Stimulated activated naive CD4-positive, alpha-beta T cell treated with Interleukin-2 at 50 U/mL for 16 hours (primary cell): Measurements from ENCODE around the gene ESPN.

Source experiments
- DNase-seq: peaks from one replicate; lab custom pipeline; 2025; lab: John Stamatoyannopoulos, UW

Gene ESPN

DNA sequence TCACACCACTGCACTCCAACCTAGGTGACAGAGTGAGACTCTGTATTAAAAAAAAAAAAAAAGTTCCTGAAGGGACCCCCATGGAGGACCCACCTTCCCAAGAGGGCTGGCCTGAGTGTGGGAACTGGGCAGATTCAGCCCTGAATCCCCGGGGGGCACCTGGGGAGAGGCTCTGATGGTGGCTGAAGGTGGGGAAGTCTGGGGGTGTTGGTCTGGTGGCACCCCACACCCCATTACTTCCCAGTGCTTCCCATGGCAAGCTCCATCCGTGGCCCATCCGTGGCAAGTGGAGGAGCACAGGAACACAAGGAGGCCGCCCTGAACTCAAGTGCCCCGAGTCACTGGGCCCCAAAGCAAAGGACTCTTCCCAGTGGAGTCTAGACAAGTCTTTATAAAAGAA is 42.2 kb downstream of the ESPN start:
- no peak for DNase-seq

DNA sequence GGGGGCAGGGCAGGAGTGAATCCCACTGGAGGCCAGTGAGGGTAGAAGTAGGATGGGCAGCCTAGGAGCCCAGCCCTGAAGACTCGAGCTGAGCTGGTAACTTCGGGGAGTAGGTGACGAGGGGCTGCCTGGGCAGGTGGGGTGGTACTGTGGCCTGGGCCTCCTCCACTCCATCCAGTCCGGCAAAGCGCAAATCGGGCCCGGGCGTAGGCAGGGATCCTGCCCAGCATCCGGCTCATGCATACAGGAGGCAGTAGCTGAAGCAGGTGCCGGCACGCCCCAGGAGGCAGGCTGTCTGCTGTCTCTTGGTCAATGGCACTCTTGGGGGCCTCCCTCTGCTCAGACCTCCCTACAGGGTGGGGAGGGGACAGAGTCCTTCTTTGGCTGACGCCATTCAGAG is 42.6 kb downstream of the ESPN start:
- DNase-seq, result no peak

DNA sequence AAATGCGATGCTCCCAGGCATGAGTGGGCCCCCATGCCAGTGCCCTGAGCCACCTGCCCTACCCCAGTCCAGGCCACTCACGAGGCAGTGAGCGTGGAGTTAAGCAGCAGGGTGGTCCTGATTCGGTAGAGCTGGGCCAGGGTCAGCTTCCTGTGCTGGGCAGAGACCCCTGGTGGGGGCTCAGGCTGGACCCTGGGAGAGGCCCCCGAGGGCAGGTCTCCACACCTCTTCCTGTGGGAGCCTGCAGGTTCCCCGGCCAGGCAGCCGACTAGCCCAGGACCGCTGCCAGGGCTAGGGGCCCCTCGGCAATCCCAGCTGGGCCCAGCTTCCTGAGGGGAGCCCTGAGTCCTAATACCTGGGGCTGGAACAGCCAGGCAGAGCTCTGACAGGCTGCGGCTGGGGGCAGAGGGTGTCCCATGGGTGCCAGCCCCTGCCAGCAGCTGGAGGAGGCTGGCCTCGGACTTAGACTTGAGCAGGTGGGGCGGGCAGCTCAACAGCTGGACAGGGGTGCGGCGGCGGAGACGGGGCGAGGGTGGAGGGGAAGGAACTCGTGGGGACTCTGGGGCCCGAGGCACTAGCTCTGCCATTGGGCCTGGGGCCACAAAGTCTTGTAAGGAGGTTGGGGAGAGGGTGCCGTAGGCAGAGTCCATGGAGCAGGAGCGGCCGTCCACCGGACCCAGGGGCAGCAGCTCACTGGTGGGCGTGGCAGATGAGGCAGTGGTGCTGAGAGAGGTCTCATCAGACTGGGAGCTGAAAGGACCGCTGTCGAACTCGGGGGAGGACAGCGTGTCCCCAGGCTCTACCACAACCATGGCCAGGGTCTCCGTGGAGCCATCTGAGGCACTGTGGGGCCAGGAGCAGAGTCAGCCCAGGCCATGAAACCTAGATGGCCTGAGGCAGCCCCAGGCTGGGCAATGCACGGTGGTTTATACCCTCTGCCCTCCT is 43.4 kb downstream of the ESPN start:
- no peak for DNase-seq

DNA sequence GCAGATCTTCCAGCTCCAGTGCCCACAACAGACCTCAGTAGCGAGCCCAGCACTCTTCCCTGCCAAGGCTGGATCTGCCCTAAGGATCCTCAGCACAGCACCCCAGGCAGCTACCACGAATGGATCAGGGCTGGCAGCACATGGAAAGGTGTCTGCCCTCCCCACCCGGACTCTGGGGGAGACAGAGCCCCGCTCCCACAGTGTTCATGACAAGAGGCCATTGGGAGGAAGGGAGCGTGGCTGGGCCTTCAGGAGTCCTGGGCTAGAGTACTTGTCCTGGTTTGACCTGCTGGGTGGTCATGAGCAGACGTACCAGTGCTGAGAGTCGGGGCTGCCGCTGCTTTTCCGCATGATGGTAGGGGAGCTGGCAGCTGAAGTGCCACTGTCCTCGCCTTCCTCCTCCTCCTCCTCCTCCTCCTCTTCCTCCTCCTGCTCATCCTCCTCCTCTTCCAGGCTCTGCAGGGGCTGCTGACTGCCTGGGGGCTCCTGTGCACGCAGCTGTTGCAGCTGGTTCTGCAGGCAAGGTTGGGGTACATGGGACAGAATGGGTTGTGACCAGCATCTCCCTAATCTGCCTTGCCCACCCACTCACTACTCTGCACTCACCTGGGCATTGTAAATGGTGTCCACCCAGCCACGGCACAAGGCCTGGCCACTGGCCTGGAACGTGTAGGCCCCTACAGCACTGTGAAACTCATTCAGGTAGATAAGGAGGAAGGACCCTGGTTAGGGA is 44.3 kb downstream of the ESPN start:
- no peak for DNase-seq

DNA sequence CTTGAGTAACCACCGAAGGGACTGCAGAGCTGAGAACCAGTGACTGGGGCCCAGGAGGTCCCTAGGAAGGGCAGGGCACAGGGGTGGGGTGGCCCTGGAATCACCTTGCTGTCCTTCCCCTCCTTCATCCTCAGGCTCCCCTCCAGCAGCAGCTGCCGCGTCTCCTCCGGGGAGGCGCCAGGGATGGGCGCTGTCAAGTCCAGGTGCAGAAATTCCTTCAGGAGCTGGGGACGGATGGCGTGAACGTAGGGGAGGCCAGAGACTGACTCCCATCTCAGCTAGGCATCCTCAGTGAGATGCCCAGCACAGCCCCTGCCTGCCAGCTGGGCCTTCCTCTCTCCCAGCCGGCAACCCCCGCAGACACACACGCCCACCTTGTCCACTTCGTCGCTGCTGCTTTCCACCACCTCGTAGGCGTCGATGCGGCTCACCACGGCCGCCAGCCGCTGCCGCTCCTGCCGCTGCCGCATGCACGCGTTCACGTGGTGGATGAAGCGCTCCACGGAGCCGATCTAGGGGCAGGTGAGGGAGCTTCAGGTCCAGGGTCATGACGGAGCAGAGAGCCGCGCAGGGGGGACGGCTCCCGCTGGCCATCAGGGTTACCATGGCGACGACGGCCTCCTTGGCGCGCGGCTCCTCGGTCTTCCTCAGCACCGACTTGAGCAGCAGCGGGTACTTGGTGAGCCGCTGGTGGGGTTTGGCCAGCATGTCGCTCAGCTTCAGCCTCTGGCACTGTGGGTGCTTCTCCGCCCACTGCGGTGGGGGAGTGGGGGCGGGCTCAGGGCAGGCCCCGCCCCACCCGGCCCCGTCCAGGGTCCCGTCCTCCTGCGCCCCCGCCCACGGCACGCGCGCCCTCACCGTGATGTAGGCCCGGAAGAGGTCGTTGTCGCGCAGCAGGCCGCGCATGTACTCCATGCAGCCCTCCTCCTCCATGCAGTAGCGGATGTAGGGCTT is 45.8 kb downstream of the ESPN start:
- no peak for DNase-seq

DNA sequence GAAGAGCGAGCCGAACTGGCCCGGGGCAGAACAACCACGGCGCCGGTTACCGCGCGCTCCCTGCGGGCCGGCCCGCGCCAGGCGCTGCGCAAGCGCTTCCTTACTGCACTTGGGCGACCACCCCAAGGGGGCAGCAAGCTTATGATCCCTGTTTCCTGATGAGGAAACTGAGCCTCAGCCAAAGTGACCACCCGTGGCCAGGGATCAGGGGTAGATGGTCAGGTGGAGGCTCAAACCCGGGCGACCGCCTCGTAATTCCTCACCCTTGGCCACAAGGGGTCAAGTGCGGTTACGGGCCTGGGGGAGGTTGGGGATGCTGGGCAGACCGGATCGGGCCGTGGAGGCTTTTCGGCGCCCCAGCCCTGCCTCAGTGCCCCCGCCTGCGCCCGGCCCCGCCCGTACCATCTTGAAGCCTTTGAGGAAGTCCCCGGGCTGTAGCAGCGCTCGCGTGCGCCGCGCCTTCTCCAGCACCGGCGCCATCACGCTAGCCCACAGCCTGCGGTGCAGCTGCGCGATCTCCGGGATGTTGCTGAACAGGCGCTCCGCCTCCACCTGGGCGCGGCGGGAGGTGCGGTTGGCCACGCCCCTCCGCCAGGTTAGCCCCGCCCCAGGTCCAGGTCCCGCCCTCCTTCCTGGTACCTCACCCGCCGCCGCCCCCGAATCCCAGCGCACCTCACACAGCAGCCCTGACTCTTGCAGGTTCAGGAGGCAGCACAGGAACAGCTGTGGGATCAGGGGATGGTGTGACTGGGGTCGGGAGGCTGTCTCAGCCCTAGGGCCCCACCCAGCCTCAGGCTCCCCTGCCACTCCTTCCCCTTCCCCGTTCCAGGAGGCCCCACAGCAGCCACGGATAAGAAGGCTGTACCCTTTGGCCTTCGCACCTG is 46.8 kb downstream of the ESPN start:
- no peak for DNase-seq

DNA sequence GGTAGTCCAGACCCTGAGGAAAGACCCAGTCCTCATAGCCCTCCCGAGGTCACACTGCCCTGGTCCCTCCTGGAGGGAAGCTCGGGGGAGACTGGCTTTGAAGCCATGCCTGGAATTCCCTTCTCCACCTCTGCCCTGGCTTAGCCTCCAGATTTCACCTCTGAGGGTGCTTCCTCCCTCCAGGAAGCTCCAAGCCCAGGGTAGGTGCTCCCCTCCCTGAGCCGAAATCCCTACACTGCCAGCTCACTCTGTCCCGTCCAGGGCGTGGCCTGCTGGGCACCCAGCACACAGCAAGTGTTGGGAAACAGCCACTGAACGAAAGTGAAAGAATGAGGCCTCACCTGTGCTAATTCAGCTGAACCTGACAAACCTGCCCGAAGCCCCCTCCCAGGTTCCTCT is 47.4 kb downstream of the ESPN start:
- no peak for DNase-seq

DNA sequence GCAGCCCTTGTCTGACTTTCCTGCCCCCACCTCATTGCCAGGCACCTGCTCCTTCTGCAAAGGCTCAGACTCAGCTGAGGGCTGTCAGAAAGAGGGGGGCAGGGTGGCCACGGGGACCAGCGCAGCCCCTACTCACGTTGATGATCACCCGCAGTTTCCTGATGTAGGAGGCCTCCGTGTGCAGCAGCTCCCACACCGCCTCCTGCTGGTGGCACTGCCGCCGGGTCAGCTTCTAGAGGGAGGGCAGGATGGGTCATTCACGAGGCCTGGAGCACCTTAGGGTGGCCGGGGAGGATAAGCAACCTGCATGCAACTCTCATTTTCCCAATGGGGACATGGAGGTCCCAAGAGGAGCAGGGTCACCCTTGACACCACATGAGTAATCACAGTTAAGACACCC is 47.8 kb downstream of the ESPN start:
- DNase-seq, result no peak

DNA sequence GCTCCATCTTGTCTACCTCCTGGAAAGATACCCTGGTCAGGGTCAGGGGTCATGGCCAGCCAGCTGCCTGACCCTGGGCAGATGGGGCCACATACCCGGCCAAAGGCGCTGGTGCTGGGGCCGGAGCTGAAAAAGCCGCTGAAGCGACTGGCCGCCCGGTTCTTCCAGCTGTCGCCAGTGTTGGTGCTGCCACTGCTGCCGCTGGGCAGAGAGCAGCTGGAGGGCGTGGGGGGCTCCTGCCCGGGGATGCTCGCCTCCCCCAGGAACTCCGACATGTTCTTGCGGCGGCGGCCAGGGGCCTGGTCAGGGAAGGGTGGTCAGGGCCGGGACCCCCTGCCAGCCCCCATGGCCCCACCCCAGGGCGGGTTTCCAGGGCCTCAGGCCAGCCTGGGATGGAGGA is 48.6 kb downstream of the ESPN start:
- no peak for DNase-seq

DNA sequence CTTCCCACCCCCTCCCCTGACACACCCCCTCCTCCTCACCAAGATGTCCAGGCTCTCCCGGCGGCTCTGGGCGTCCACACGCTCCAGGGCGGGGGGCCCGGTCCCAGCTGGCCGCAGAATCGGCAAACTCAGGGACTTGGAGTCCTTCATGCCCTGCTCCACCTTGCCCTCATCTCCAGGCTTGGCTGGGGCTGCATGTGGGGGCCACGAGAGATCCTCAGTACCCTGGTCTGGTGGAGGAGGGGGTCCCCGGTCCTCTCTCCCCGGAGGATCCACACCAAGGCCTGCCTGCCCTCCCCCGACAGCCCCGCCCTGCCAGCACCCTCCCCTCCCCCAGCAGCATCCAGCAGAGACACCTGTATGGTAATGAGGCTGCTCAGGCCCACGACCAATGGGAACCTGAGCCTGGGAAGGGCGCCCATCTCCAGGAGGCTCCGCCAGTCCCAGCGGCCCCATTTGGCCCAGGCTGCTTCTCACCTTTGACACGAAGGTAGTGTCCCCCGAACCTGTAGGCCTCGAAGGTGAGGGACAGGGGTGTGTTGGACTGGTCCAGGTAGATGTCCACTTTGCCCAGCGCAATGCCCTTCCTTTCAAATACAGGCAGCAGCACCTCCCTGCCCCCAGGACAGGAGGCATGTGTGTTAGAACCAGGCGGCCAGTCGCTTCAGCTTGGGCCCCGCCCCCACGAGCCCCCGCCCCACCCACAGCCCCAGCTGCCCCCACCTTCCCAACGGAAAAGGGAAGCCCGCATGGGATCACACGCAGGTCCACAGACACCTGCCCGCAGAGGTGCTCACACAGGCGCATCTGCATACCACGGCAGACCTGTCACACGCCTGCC is 49.6 kb downstream of the ESPN start:
- DNase-seq, result no peak

DNA sequence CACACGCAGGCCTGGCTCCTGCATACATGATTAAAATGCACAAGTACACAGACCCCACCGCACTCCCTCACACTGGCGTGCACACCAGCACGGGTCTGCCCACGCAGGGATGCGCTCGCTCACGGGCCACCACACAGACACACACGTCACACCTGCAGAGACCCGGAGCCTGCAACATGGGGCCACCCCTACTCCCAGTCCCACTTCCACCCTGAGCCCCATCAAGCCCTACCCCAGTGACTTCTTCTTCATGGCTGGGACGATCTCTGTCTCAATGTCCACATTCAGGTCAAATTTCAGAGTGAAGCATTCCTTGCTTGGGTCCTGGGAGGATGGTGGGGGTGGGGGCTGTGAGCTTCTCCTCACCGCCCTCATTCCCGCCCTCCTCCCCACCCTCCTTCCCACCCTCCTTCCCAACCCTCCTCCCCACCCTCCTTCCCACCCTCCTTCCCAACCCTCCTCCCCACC is 50.3 kb downstream of the ESPN start:
- no peak for DNase-seq

DNA sequence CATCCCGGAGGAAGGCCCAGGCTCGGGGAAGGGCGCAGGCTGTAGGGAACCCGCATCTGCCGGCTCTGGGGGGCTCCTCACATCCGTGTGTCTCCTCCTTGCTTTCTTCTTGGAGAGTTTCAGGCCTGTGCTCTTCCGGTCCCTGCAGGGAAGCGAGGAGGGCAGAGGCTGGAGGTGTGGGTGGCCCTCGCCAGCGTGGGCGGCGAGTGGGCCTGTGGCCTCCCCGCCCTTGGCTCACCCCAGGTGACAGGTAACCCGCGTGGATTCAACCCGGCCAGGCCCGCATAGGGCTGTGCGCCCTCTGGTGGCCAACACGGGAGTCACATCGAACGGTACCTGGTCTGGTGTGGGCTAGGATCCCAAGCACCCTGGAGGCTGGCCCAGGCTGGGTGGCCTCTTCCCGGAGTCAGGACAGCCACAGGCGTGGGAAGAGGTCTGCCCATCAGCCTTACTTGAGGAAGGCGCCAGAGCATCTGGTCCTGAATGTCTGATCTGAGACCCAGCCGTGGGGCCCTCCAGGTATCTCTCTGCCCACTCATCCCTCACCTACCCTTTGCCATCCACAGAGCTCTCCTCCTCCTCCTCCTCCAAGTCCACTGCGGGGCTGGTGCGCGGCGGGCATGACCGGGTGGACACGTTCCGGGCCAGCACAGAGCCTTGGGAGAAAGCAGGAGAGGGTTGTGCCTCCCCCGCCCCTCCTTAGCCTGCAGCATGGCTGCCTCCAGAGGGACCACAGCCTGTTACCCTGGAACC is 51.0 kb downstream of the ESPN start:
- DNase-seq, result peak; percentile 70

DNA sequence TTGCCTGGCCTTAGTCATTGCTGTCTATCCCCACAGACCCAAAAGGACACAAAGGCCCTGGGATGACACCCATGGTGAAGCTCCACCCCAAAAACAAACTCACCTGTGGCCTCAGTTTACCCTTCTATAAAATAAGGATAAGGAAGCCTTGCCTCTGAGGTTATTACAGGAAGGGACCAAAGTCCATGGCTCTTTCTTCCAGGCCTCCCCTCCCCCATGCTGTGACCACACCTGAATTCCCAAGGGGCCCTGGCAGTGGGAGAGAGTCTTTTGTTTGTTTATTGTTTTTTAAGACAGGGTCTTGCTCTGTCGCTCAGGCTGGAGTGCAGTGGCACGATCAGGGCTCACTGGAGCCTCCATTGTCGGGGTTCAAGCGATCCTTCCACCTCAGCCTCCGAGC is 51.9 kb downstream of the ESPN start:
- no peak for DNase-seq

DNA sequence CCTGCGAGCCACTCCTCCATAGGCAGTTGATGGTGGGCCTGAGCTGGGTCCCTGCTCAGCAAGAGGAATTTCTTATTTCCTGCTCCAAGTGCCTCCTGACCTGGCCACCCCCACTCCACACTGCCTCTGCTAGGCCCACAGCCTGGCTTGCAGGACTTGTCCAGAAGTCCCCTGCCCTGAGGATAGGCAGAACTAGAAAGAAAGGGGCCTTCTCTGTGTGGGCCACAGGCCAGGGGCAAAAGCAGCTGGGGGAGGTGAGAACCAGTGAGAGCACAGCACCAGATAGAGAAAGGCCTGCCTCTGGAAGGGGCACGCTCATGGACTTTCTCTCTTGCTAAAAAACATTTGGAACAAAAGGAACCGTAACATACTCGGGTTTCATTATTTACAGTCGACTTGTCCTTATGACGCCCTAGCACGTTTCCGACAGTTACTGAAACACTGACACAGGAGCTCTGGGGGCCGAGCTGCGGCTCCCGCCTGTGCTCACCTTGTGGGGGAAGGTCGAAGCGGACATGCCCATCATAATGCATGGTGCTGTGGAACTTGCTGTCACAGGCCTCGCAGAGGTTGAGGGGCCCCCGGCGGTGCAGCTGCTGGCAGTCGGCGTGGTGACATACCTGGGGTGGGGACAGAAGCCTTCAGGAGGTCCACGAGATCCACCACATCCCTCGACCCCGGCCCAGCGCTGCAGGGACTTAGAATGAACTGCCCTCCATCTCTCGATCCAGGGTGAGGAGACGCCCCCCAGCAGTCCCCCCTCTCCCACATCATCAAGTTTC is 52.7 kb downstream of the ESPN start:
- DNase-seq, result no peak

DNA sequence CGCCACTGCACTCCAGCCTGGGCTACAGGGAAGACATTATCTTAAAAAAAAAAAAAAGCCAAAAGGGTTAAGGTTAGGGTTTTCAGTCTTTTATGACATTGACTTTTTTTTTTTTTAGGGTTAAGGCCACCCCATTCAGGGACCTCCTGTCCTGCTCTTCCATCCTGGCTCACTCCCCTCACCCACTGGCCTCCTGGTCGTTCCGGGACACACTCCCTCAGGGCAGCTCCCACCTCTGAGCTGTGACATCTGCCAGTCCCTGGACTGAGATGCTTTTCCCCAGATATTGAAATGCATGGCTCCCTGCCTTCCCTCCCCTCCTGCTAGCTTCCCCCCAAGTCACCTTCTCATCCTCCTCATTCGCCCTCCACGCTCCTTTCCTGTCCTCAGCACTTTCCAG is 57.2 kb downstream of the ESPN start:
- no peak for DNase-seq

DNA sequence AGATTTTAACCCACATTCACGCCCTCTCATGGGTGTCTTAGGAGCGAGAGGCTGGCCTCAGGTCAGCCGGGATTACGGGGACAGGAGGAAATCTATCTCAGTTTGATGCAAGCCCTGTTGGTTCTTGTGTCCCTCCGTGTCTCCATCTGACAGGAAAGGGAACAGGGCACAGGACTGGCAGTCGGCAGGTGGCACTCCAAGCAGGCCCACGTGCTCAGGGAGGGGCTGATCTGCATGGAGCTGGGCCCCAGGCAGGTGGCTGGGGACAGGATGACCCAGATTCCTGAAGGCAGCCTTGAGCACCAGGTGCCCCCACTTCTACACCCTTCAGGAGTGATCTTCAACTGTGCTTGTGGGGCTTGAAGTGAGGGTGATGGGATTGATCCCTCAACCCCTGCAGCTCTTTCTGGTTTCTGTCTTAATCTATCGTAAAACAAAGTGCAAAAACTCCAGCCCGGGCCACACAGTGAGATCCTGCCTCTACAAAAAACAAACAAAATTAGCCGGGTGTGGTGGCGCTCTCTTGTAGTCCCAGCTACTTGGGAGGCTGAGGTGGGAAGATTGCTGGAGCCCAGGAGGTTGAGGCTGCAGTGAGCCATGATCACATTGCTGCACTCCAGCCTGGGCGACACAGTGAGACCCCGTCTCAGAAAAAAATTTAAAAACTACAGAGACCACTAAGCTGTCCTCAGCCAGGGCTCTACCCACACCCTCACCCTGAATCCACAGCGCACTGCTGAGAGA is 58.6 kb downstream of the ESPN start:
- DNase-seq, result no peak

DNA sequence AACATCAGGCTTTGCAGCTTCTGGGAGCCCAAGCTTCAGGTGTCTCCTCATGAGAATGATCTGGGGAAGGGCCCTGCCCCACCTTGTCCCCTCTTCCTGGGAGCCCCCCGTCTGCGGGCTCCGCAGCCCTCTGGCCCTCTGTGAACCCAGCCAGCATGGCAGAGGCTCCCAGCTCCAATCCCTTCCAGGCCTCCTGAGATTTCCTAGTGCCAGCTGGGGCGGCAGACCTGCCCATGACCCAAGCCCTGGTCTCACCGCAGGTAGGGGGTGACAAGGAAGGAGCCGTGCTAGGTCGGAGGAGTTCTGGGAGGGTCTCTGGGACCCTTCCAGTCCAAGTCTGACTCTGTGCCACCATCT is 59.2 kb downstream of the ESPN start:
- DNase-seq, result no peak

DNA sequence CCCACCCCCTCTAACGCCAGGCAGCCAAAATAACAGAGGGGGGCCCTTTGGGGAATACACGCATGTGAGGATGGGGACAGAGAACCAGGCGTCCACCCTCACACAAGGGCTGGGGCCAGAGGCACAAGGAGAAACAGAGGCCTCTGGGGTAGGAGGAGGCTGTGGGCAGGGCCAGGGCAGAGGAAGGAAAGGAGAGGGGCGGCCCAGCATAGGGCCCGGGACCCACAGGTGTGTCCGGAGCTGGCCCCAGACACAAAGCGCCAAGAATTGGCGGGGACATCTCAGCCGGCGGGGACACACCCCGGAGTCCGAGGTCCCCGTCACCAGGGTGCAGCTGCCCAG is 60.2 kb downstream of the ESPN start:
- no peak for DNase-seq
